Cardiac fibroblast (primary cell): Measurements from ENCODE around the gene FBXW2.
A peak's percentile ranks its signal among the peaks of the same experiment; 100 is the strongest.
"Not testable (repeated sequence)": the region's sequence is repeated elsewhere in the genome, so short reads cannot be mapped to it uniquely, and the experiment has no call there.

Experiments
- DNase-seq, 2 donors: peaks; one replicate each; pipeline versions ENCODE4 v3.0.0 to v3.0.0-alpha.2; 2010; ENCODE audit warnings: low read depth in 2 of 2
- H3K4me3 ChIP-seq, 2 donors: replicated peaks in 1 of 2; 1 replicate in 1 of 2; 2 replicates in 1 of 2; pipeline ENCODE4 v1.5.1; 2011; ENCODE audit warnings: low read depth in 2 of 2, low read length in 2 of 2, mild to moderate bottlenecking in 2 of 2, moderate library complexity in 1 of 2
- CTCF ChIP-seq: IDR thresholded peaks from one replicate; pipeline ENCODE4 v1.5.1; 2011; ENCODE audit warnings: low read depth, mild to moderate bottlenecking, low read length, inconsistent platforms

Gene FBXW2

GRCh38 chr9:120807607-120808379 is 14.6 kb upstream of the FBXW2 start:
- no peak overlapping the region for H3K4me3 ChIP-seq
- no peak for TF ChIP-seq CTCF
- no peak for DNase-seq

GRCh38 chr9:120804784-120805363 is 11.7 kb upstream of the FBXW2 start:
- not testable (repeated sequence) for H3K4me3 ChIP-seq, DNase-seq

- DNase-seq: no peak
- TF ChIP-seq CTCF: no peak
- H3K4me3 ChIP-seq: no peak overlapping the region
Observed at GRCh38 chr9:120801441-120801840, 8.2 kb upstream of the FBXW2 start.

GRCh38 chr9:120791161-120791560 is 2.1 kb downstream of the FBXW2 start:
- DNase-seq: peak; percentile 14 to 19
- H3K4me3 ChIP-seq: no peak overlapping the region
- TF ChIP-seq CTCF: no peak

GRCh38 chr9:120787933-120788332 is 5.3 kb downstream of the FBXW2 start:
- no peak overlapping the region for H3K4me3 ChIP-seq
- no peak for DNase-seq
- no peak for TF ChIP-seq CTCF

GRCh38 chr9:120783602-120784047 is 9.6 kb downstream of the FBXW2 start:
- no peak for TF ChIP-seq CTCF
- peak; percentile 58 to 71 for DNase-seq
- no peak overlapping the region for H3K4me3 ChIP-seq

- H3K4me3 ChIP-seq: no peak overlapping the region
- no peak for DNase-seq
- TF ChIP-seq CTCF: no peak
Observed at GRCh38 chr9:120781236-120781635, 12.0 kb downstream of the FBXW2 start.
